ENCODE results near the gene EPB41L2.

EPB41L2 gene

DNA sequence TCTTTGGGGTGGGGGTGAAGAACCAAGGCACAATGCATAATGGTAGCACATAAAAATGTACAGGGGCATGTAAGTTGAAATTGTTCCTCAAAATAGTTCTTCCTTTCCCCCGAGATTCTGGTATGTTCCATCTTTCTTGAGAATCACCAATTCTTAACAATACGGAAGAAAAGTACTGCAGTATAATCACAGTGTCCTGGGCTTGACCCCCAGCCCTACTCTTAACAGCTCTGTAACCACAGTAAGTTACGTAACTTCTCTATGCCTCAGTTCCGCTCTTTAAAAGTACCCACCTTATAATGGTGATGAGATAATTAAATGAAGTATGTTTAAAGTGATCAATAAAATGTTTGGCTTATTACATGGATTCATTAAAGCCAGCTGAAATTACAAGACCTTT, 131.4 kb downstream of the EPB41L2 start:
- TF ChIP-seq, protein P1, sequence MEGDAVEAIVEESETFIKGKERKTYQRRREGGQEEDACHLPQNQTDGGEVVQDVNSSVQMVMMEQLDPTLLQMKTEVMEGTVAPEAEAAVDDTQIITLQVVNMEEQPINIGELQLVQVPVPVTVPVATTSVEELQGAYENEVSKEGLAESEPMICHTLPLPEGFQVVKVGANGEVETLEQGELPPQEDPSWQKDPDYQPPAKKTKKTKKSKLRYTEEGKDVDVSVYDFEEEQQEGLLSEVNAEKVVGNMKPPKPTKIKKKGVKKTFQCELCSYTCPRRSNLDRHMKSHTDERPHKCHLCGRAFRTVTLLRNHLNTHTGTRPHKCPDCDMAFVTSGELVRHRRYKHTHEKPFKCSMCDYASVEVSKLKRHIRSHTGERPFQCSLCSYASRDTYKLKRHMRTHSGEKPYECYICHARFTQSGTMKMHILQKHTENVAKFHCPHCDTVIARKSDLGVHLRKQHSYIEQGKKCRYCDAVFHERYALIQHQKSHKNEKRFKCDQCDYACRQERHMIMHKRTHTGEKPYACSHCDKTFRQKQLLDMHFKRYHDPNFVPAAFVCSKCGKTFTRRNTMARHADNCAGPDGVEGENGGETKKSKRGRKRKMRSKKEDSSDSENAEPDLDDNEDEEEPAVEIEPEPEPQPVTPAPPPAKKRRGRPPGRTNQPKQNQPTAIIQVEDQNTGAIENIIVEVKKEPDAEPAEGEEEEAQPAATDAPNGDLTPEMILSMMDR (IDR thresholded peaks at IDR 0.05), result no peak

GRCh38 chr6:130929036-130929678, 133.9 kb downstream of the EPB41L2 start:
- TF ChIP-seq, protein P1 (IDR thresholded peaks at IDR 0.05), result no peak

- TF ChIP-seq, protein P1 (IDR thresholded peaks at IDR 0.05), result no peak
Observed at GRCh38 chr6:130928158-130928912, 134.7 kb downstream of the EPB41L2 start.

DNA sequence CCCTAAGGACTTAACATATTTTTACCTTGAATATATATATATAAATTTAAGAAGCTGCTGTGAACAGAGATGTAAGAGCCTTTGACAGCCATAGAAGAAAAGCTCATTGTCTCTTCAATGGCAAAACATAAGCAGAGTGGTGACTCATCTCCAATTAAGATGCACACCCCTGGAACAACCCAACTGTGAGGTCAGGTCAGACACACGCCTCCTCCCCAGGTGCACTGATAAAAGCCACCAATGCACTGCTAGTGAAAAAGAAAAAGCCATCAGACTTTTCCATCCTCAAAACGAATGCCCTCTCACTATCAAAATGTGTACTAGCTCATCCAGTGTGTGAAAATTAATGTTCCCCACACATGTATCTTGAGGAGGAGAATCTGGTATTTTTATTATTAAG, 135.7 kb downstream of the EPB41L2 start:
- TF ChIP-seq, protein P1 (IDR thresholded peaks at IDR 0.05), result no peak

DNA sequence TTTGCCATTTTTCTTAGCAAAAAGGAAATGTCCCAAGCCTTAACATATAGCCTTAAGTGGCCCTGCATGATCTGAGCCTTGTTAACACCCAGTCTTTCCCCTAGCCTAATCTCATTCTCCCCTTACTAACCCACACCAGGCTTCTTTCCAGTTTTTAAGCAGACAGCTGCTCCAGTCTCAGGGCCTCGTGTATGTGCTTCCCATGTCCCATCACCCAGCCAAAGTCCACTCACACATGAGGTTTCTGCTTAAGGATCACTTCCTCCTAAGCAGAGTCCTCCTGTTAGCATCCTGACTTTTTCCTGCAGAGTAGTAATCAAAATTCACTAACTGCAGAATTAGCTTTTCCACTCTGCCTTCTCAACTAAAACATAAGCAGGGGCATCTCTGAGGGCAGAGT, 139.7 kb downstream of the EPB41L2 start:
- TF ChIP-seq, protein P1 (IDR thresholded peaks at IDR 0.05), result no peak

DNA sequence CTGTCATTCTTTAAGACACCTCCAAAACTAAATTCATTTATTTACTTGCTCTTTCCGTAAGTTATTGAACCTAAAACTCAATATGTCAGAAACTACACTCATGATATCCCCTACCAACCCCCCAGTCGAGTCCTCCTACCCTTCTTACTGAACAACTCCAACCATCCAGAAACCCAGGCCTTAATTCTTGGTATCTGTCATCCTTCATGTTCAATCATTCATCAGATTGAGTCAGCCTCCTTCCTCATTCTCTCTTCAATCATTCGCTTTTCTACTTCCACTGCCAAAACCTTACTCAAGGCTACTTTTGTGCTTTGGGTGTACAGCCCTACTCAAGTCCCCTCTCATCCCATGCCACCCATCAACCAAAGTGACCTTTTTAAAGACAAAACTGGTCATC, 140.1 kb downstream of the EPB41L2 start:
- TF ChIP-seq, protein P1 (IDR thresholded peaks at IDR 0.05), result no peak

DNA sequence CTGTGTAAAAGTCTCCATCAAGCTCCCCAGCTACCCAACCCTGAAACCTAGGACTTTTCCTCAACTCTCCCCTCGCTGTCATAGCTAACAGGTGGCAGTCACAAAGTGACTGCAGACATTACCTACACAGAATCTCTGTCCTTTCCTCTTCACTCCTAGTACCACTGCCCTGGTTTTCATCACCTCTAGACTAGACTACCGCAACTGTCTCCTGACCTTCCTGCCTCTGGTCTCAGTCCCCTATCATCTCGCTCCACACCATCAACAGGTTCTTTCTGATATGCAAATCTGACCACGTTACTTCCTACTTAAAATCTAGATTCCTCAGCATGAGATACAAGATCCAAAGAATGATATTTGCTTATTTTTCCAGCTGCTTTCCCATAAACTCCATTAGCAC, 142.1 kb downstream of the EPB41L2 start:
- TF ChIP-seq, protein P1 (IDR thresholded peaks at IDR 0.05), result no peak
